K562 (cell line): Measurements from ENCODE around the gene OR2B2. TPM values are rescaled to one million over a fixed set of nuclear protein-coding genes. Genes with fewer than 3 reads are reported as not detected.

Experiments used
- E2F8 ChIP-seq: fragments of 450-650 bp; IDR thresholded peaks from 2 replicates; pipeline ENCODE4 v1.7.1; 2018; ENCODE audit warnings: mild to moderate bottlenecking, low read depth; ENCODE audit not compliant: partially characterized antibody
- FOXM1 ChIP-seq, 2 experiments: fragments of 450-650 bp in 1 of 2; sonication (generic) in 1 of 2; formaldehyde crosslinking in 1 of 2; IDR thresholded peaks; 2 replicates each; pipeline versions ENCODE4 v1.6.1 to v1.9.0; 2017 to 2022; ENCODE audit warnings: low read depth in 2 of 2, mild to moderate bottlenecking in 2 of 2, missing genetic modification reagents in 1 of 2, moderate library complexity in 1 of 2
- KAT7 ChIP-seq: sonication (generic); formaldehyde crosslinking; IDR thresholded peaks from 2 replicates; pipeline ENCODE4 v1.8.0; 2022; ENCODE audit warnings: missing genetic modification reagents, mild to moderate bottlenecking, borderline replicate concordance
- NCOA2 ChIP-seq, 2 experiments: fragments of 450-650 bp; IDR thresholded peaks; 2 replicates each; pipeline ENCODE4 v1.6.1; 2018; ENCODE audit warnings: mild to moderate bottlenecking in 2 of 2, moderate library complexity in 1 of 2; ENCODE audit not compliant: partially characterized antibody in 2 of 2
- NFATC3 ChIP-seq: fragments of 450-650 bp; IDR thresholded peaks from 2 replicates; pipeline ENCODE4 v1.6.1; 2017; ENCODE audit warnings: mild to moderate bottlenecking
- PCBP2 ChIP-seq: fragments of 200-400 bp; formaldehyde crosslinking; IDR thresholded peaks from 2 replicates; pipeline ENCODE4 v1.6.1; 2018; ENCODE audit warnings: low read length, low read depth, mild to moderate bottlenecking, moderate library complexity; ENCODE audit not compliant: poor library complexity, severe bottlenecking
- PKNOX1 ChIP-seq: fragments of 450-650 bp; IDR thresholded peaks from 2 replicates; pipeline ENCODE4 v1.6.1; 2016
- SREBF1 ChIP-seq: fragments of 150-350 bp; IDR thresholded peaks from 2 replicates; pipeline ENCODE4 v1.6.1; 2014; ENCODE audit warnings: antibody characterized with exemption, low read depth, low read length, borderline replicate concordance
- SRSF1 ChIP-seq: fragments of 200-400 bp; formaldehyde crosslinking; IDR thresholded peaks from 2 replicates; pipeline ENCODE4 v1.6.1; 2017; ENCODE audit warnings: mild to moderate bottlenecking, low read depth, low read length, moderate library complexity
- ZBTB2 ChIP-seq: fragments of 450-650 bp; IDR thresholded peaks from 2 replicates; pipeline ENCODE4 v1.6.1; 2016; ENCODE audit warnings: antibody characterized with exemption
- ZBTB43 ChIP-seq: sonication (generic); formaldehyde crosslinking; IDR thresholded peaks from 2 replicates; pipeline ENCODE4 v1.8.0; 2023; ENCODE audit warnings: mild to moderate bottlenecking, missing genetic modification reagents
- ZFP36 ChIP-seq: fragments of 150-350 bp; IDR thresholded peaks from 2 replicates; pipeline ENCODE4 v1.6.1; 2018; ENCODE audit warnings: low read length, low read depth; ENCODE audit not compliant: partially characterized antibody
- ZFP91 ChIP-seq: sonication (generic); formaldehyde crosslinking; IDR thresholded peaks from 2 replicates; pipeline ENCODE4 v1.8.0; 2022; ENCODE audit warnings: mild to moderate bottlenecking, missing genetic modification reagents
- ZKSCAN3 ChIP-seq: fragments of 250-450 bp; sonication (Bioruptor Pico); IDR thresholded peaks from 2 replicates; pipeline ENCODE4 v1.4.0; 2020
- ZNF134 ChIP-seq: fragments of 250-450 bp; sonication (Bioruptor Pico); conservative IDR thresholded peaks from 2 replicates; pipeline ENCODE4 v1.4.0; 2020
- ZNF395 ChIP-seq: fragments of 200-800 bp; sonication (Bioruptor generic); IDR thresholded peaks from 2 replicates; pipeline ENCODE4 v1.6.1; 2017; ENCODE audit warnings: missing genetic modification characterization, missing compliant biosample characterization
- polyA plus RNA-seq, 8 experiments: library from polyadenylated mRNA; depleted of rRNA in 4 of 8; stranded (reverse) in 5 of 8; unstranded in 3 of 8; fragments of >200 nt; fragmentation: Nextera tagmentation in 2 of 8; fragmentation: Illumina TruSeq in 1 of 8; extraction: Ambion mirVana in 2 of 8; extraction: Trizol in 1 of 8; gene quantifications; 2 replicates each; pipeline versions ENCODE4 v1.2.1 to v1.2.3, GENCODE V29; 2011 to 2014; ENCODE audit warnings: inconsistent platforms in 1 of 8, missing spikeins in 1 of 8
- total RNA-seq, 7 experiments: library from RNA; depleted of rRNA in 6 of 7; stranded (reverse); fragments of >200 nt in 6 of 7; fragmentation: Illumina TruSeq in 2 of 7; extraction: Trizol in 2 of 7; gene quantifications; 2 replicates each; pipeline versions ENCODE4 v1.2.1 to v1.2.3, GENCODE V29; 2011 to 2021; ENCODE audit warnings: low replicate concordance in 1 of 7

OR2B2 gene
- total and polyA plus RNA-seq, 9 of the 15 experiments (the other 6 are each of a cell fraction or from before 2014, with no cell fraction given), result 0.24 TPM; not detected in 8

- TF ChIP-seq ZNF395, result 0 out of 2 replicates have a peak, but pooled peaks have one; percentile 43
- TF ChIP-seq ZNF134 (CRISPR knock-in tag), result no peak
- no peak for TF ChIP-seq FOXM1 (IDR thresholded peaks at IDR 0.05; ENCODE audit: low read depth)
- no peak for TF ChIP-seq FOXM1 (CRISPR knock-in tag; IDR thresholded peaks at IDR 0.05; ENCODE audit: low read depth)
- no peak for TF ChIP-seq SREBF1
- peak; percentile 54 for TF ChIP-seq ZFP91
- 0 out of 2 replicates have a peak, but pooled peaks have one; percentile 87 for TF ChIP-seq ZBTB43
- peak; percentile 54 for TF ChIP-seq ZFP36
- TF ChIP-seq NCOA2 (IDR thresholded peaks at IDR 0.05; ENCODE audit: partially characterized antibody in 2 of 2), result no peak
- TF ChIP-seq E2F8, result peak; percentile 77
- 0 out of 2 replicates have a peak, but pooled peaks have one; percentile 23 for TF ChIP-seq ZBTB2
- peak; percentile 89 for TF ChIP-seq PCBP2
- peak; percentile 57 for TF ChIP-seq KAT7 (CRISPR knock-in tag)
- TF ChIP-seq PKNOX1, result 0 out of 2 replicates have a peak, but pooled peaks have one; percentile 29
- no peak for TF ChIP-seq SRSF1
- no peak for TF ChIP-seq NFATC3
- TF ChIP-seq ZKSCAN3, result no peak
These were observed 18.9 kb downstream of the OR2B2 start (continued) for GRCh38 chr6:27893059-27893835.
